IMR-90 (cell line): Measurements from ENCODE around the gene TMEM63A. TPM values are rescaled to one million over a fixed set of nuclear protein-coding genes. Genes with fewer than 3 reads are reported as not detected.

Source experiments
- ATAC-seq: fragments of 200-7000 bp; cut with Tn5 transposase; 2 replicates; pipeline ENCODE4 v1.9.1; 2020; ENCODE audit warnings: low read depth, mild to moderate bottlenecking, moderate library complexity
- BruUV-seq: library from RNA; stranded (reverse); fragments of 400-500 nt; replicated peaks from 2 replicates; lab custom pipeline; 2021; lab: Mats Ljungman, UMichigan
- CTCF ChIA-PET: fragments of 300-600 bp; formaldehyde crosslinking; extraction: SDS; loops from one replicate; lab custom pipeline; 2021; ENCODE audit warnings: antibody characterized with exemption; lab: Yijun Ruan, JAX
- POLR2A ChIA-PET: fragments of 300-600 bp; sonication (Branson Sonifier 250); formaldehyde crosslinking; loops from one replicate; lab custom pipeline; 2022; ENCODE audit warnings: antibody characterized with exemption; ENCODE audit not compliant: unreplicated experiment; lab: Charles Lee
- DNase-seq: peaks from one replicate; pipeline ENCODE4 v3.0.0; 2013
- H2AFZ ChIP-seq: replicated peaks from 2 replicates; pipeline ENCODE3; 2013; ENCODE audit warnings: low read length, mild to moderate bottlenecking; ENCODE audit not compliant: poor library complexity
- H2AK5ac ChIP-seq: 2 replicates; pipeline ENCODE4 v1.6.1; 2013; ENCODE audit warnings: low read depth, low read length, inconsistent platforms
- H2AK9ac ChIP-seq: replicated peaks from 2 replicates; pipeline ENCODE3; 2013; ENCODE audit warnings: mild to moderate bottlenecking, low read depth, low read length, moderate library complexity; ENCODE audit not compliant: poor library complexity
- H2BK120ac ChIP-seq: 2 replicates; pipeline ENCODE4 v1.6.1; 2013; ENCODE audit warnings: low read depth, low read length, inconsistent platforms
- H2BK15ac ChIP-seq: 3 replicates; pipeline ENCODE4 v1.6.1; 2013; ENCODE audit warnings: low read depth, low read length, inconsistent platforms
- H2BK20ac ChIP-seq: 2 replicates; pipeline ENCODE4 v1.6.1; 2013; ENCODE audit warnings: low read depth, mild to moderate bottlenecking, inconsistent platforms, low read length, moderate library complexity
- H2BK5ac ChIP-seq: 2 replicates; pipeline ENCODE4 v1.6.1; 2013; ENCODE audit warnings: mild to moderate bottlenecking, low read depth, low read length, inconsistent platforms; ENCODE audit not compliant: poor library complexity, severe bottlenecking
- H3K14ac ChIP-seq: replicated peaks from 2 replicates; pipeline ENCODE4 v1.6.1; 2013; ENCODE audit warnings: low read depth, low read length, inconsistent platforms
- H3K18ac ChIP-seq: 2 replicates; pipeline ENCODE4 v1.6.1; 2013; ENCODE audit warnings: low read depth, low read length, control low read depth
- H3K23ac ChIP-seq: 2 replicates; pipeline ENCODE4 v1.6.1; 2013; ENCODE audit warnings: low read depth, low read length, inconsistent platforms
- H3K27ac ChIP-seq: 2 replicates; pipeline ENCODE4 v1.5.1; 2013; ENCODE audit warnings: mild to moderate bottlenecking, control low read depth, low read length; ENCODE audit not compliant: insufficient read depth
- H3K27me3 ChIP-seq: 2 replicates; pipeline ENCODE4 v1.6.1; 2013; ENCODE audit warnings: low read length; ENCODE audit not compliant: control insufficient read depth, insufficient read depth
- H3K36me3 ChIP-seq: 2 replicates; pipeline ENCODE4 v1.6.1; 2013; ENCODE audit warnings: low read length, mixed read lengths; ENCODE audit not compliant: control insufficient read depth, insufficient read depth
- H3K4ac ChIP-seq: 2 replicates; pipeline ENCODE4 v1.6.1; 2013; ENCODE audit warnings: low read depth, low read length, inconsistent platforms
- H3K4me1 ChIP-seq: 2 replicates; pipeline ENCODE4 v1.6.1; 2013; ENCODE audit warnings: low read length, mixed read lengths; ENCODE audit not compliant: control insufficient read depth, insufficient read depth
- H3K4me2 ChIP-seq: 2 replicates; pipeline ENCODE4 v1.6.1; 2013; ENCODE audit warnings: low read depth, mild to moderate bottlenecking, control low read depth, low read length, moderate library complexity
- H3K4me3 ChIP-seq: 2 replicates; pipeline ENCODE4 v1.5.1; 2013; ENCODE audit warnings: low read depth, mild to moderate bottlenecking, control low read depth, low read length, moderate library complexity; ENCODE audit not compliant: insufficient read depth
- H3K56ac ChIP-seq: 2 replicates; pipeline ENCODE4 v1.6.1; 2013; ENCODE audit warnings: low read length, inconsistent platforms; ENCODE audit not compliant: insufficient read depth; ENCODE audit errors: extremely low read depth
- H3K79me1 ChIP-seq, 2 experiments: 2 replicates each; pipeline ENCODE4 v1.6.1; 2013; ENCODE audit warnings: low read length in 2 of 2, inconsistent platforms in 1 of 2, low read depth in 1 of 2
- H3K9ac ChIP-seq: 2 replicates; pipeline ENCODE4 v1.6.1; 2013; ENCODE audit warnings: low read depth, low read length, control low read depth
- H3K9me1 ChIP-seq: 2 replicates; pipeline ENCODE4 v1.6.1; 2013; ENCODE audit warnings: low read length, inconsistent platforms; ENCODE audit not compliant: insufficient read depth
- H3K9me3 ChIP-seq: 2 replicates; pipeline ENCODE4 v1.6.1; 2013; ENCODE audit warnings: low read length; ENCODE audit not compliant: control insufficient read depth, insufficient read depth
- H4K20me1 ChIP-seq: 2 replicates; pipeline ENCODE4 v1.6.1; 2013; ENCODE audit warnings: low read length, inconsistent platforms; ENCODE audit not compliant: insufficient read depth
- H4K5ac ChIP-seq: 2 replicates; pipeline ENCODE4 v1.6.1; 2013; ENCODE audit warnings: mild to moderate bottlenecking, low read depth, low read length, control low read depth
- H4K8ac ChIP-seq, 2 experiments: 2 replicates each; pipeline ENCODE4 v1.6.1; 2013; ENCODE audit warnings: low read depth in 2 of 2, low read length in 2 of 2, control low read depth in 1 of 2, inconsistent platforms in 1 of 2
- H4K91ac ChIP-seq: 2 replicates; pipeline ENCODE4 v1.6.1; 2013; ENCODE audit warnings: low read depth, low read length, inconsistent platforms; ENCODE audit not compliant: insufficient read depth
- BHLHE40 ChIP-seq: fragments of 150-350 bp; IDR thresholded peaks from 2 replicates; pipeline ENCODE4 v1.6.1; 2016; ENCODE audit warnings: mild to moderate bottlenecking, low read depth, low read length
- CEBPB ChIP-seq: IDR thresholded peaks from 2 replicates; pipeline ENCODE4 v1.6.1; 2012; ENCODE audit warnings: low read depth, low read length, improper control_type of control experiment
- CHD1 ChIP-seq: IDR thresholded peaks from 2 replicates; pipeline ENCODE4 v1.6.1; 2012; ENCODE audit warnings: low read depth, low read length, improper control_type of control experiment
- FOS ChIP-seq: fragments of 150-350 bp; IDR thresholded peaks from 2 replicates; pipeline ENCODE4 v1.6.1; 2016; ENCODE audit warnings: low read depth, low read length
- MAFK ChIP-seq: IDR thresholded peaks from 2 replicates; pipeline ENCODE4 v1.6.1; 2012; ENCODE audit warnings: low read depth, low read length, improper control_type of control experiment
- MAZ ChIP-seq: IDR thresholded peaks from 2 replicates; pipeline ENCODE4 v1.6.1; 2012; ENCODE audit warnings: low read depth, mild to moderate bottlenecking, low read length, improper control_type of control experiment, moderate library complexity, borderline replicate concordance
- MXI1 ChIP-seq: IDR thresholded peaks from 2 replicates; pipeline ENCODE4 v1.6.1; 2012; ENCODE audit warnings: low read depth, mild to moderate bottlenecking, low read length, moderate library complexity, borderline replicate concordance
- NFE2L2 ChIP-seq: fragments of 150-350 bp; IDR thresholded peaks from 2 replicates; pipeline ENCODE4 v1.6.1; 2016; ENCODE audit warnings: low read depth, mild to moderate bottlenecking, low read length
- POLR2A ChIP-seq: IDR thresholded peaks from 2 replicates; pipeline ENCODE4 v1.6.1; 2012; ENCODE audit warnings: mild to moderate bottlenecking, low read depth, low read length
- RAD21 ChIP-seq: IDR thresholded peaks from 2 replicates; pipeline ENCODE4 v1.6.1; 2012; ENCODE audit warnings: low read length, improper control_type of control experiment
- RCOR1 ChIP-seq: IDR thresholded peaks from 2 replicates; pipeline ENCODE4 v1.6.1; 2012; ENCODE audit warnings: mild to moderate bottlenecking, low read length, improper control_type of control experiment; ENCODE audit not compliant: insufficient replicate concordance
- RFX5 ChIP-seq: IDR thresholded peaks from 2 replicates; pipeline ENCODE4 v1.8.0; 2012; ENCODE audit warnings: low read depth, mild to moderate bottlenecking, low read length, moderate library complexity
- SMC3 ChIP-seq: fragments of 150-350 bp; IDR thresholded peaks from 2 replicates; pipeline ENCODE4 v1.6.1; 2016; ENCODE audit warnings: low read depth, mild to moderate bottlenecking, antibody characterized with exemption, low read length, moderate library complexity
- WGBS, 2 experiments: methylation state at CpG; one replicate each; pipeline versions ENCODE4 v1.1.5 to v1.1.7; 2013; ENCODE audit warnings: missing lambda C conversion rate in 2 of 2; ENCODE audit not compliant: insufficient read length in 1 of 2; ENCODE audit errors: extremely low coverage in 2 of 2; 5-methylcytosine and 5-hydroxymethylcytosine counted together
- dilution Hi-C: fragments of 300-500 bp; cut with HindIII; formaldehyde crosslinking; loops from one replicate; pipeline ENCODE4 v1.14.3; 2018; ENCODE audit warnings: low sequenced_read_pairs; ENCODE audit not compliant: unreplicated experiment
- in situ Hi-C: fragments of 300-500 bp; cut with MboI; formaldehyde crosslinking; loops from 3 replicates; pipeline ENCODE4 v1.14.3; 2019; ENCODE audit warnings: low sequenced_read_pairs, inconsistent platforms, mixed read lengths
- intact Hi-C: fragments of 100-400 bp; cut with micrococcal nuclease; formaldehyde crosslinking; loops from 2 replicates; pipeline ENCODE4 v1.10.0; 2022
- polyA plus RNA-seq, 3 experiments: library from polyadenylated mRNA; depleted of rRNA; stranded (reverse); fragments of >200 nt; gene quantifications; 2 replicates each; pipeline ENCODE4 v1.2.3, GENCODE V29; 2012; ENCODE audit warnings: low replicate concordance in 1 of 3
- total RNA-seq: library from RNA; depleted of rRNA; stranded (reverse); fragments of >200 nt; gene quantifications from 2 replicates; pipeline ENCODE4 v1.2.3, GENCODE V29; 2012
- TF ChIP-seq, protein P1 (sequence below): fragments of 150-350 bp; IDR thresholded peaks from 2 replicates; pipeline ENCODE4 v1.6.1; 2016; ENCODE audit warnings: low read depth, mild to moderate bottlenecking, low read length, moderate library complexity, borderline replicate concordance
- TF ChIP-seq, protein P2 (sequence below): conservative IDR thresholded peaks from 2 replicates; pipeline ENCODE4 v1.5.1; 2012; ENCODE audit warnings: mild to moderate bottlenecking, low read depth, low read length, improper control_type of control experiment
- TF ChIP-seq, protein P3 (sequence below): fragments of 150-350 bp; IDR thresholded peaks from 2 replicates; pipeline ENCODE4 v1.6.1; 2017; ENCODE audit warnings: mild to moderate bottlenecking, antibody characterized with exemption, low read length, low read depth

TMEM63A gene
- total and polyA plus RNA-seq, 2 of the 4 experiments (the other 2 are of a cell fraction): 4.7 to 23.3 TPM

DNA sequence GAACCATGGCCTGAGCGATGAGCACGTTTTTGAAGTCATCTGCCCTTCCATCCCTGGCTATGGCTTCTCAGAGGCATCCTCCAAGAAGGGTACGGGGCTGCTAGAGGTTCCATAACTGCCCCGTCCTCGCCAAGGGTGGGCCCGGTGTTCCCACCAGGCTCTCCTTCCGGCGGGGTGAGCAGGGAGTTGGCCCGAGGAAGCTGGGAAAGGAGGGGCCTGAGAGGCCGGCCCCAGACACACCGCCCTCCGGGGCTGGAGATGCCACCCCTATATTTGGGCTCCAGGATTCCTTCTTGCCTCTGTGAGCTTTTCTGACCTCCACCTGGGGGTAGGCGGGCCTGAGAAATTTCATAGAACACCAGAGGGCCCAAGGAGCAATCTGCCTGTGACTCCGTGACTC is 43.4 kb downstream of the TMEM63A start:
- no peak for DNase-seq
- dilution Hi-C loops (no loop called here), intact Hi-C loops (no loop called here), in situ Hi-C loops (no loop called here)
- Histone ChIP-seq H3K56ac (no peak overlapping the region), H3K36me3 (peaks cover 21% of the 10 kb centered on the region; the same call in 1 of the 2 replicates), H3K79me1 (no peaks in the 10 kb centered on the region), H4K20me1 (no peaks in the 10 kb centered on the region), H2BK5ac (no peak overlapping the region), H3K14ac (no peak overlapping the region), H4K8ac (no peak overlapping the region), H3K27me3 (no peaks in the 10 kb centered on the region), H2BK15ac (no peak overlapping the region), H4K5ac (no peak overlapping the region), H3K23ac (no peak overlapping the region), H3K9me1 (peaks cover 5% of the 10 kb centered on the region; the same call in 1 of the 2 replicates), H2AK5ac (no peak overlapping the region), H4K91ac (no peak overlapping the region), H2AFZ (no peak overlapping the region), H3K9ac (no peak overlapping the region), H3K4me2 (no peak overlapping the region), H3K4me3 (no peak overlapping the region), H3K4me1 (peaks cover 4% of the 10 kb centered on the region; the same call in 1 of the 2 replicates), H3K4ac (no peak overlapping the region), H3K18ac (no peak overlapping the region), H2BK120ac (no peak overlapping the region), H2BK20ac (no peak overlapping the region), H3K9me3 (no peaks in the 10 kb centered on the region), H3K27ac (no peak overlapping the region), H2AK9ac (no peak overlapping the region)
- BruUV-seq: no TSS peak
- ChIA-PET POLR2A (no interaction called here), CTCF (no interaction called here)
- 93% methylated on average over 11 of the region's 14 CpGs; no CpG with 5 or more reads in 1 of the 2 experiments for WGBS, 2 experiments
- TF ChIP-seq, protein P1, sequence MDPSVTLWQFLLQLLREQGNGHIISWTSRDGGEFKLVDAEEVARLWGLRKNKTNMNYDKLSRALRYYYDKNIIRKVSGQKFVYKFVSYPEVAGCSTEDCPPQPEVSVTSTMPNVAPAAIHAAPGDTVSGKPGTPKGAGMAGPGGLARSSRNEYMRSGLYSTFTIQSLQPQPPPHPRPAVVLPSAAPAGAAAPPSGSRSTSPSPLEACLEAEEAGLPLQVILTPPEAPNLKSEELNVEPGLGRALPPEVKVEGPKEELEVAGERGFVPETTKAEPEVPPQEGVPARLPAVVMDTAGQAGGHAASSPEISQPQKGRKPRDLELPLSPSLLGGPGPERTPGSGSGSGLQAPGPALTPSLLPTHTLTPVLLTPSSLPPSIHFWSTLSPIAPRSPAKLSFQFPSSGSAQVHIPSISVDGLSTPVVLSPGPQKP: no peak
- no peak for TF ChIP-seq MAZ
- TF ChIP-seq RAD21: no peak
- TF ChIP-seq SMC3: no peak
- TF ChIP-seq FOS: no peak
- no peak for TF ChIP-seq RCOR1
- TF ChIP-seq NFE2L2: no peak
- no peak for TF ChIP-seq MXI1
- TF ChIP-seq POLR2A: no peak
- TF ChIP-seq, protein P2, sequence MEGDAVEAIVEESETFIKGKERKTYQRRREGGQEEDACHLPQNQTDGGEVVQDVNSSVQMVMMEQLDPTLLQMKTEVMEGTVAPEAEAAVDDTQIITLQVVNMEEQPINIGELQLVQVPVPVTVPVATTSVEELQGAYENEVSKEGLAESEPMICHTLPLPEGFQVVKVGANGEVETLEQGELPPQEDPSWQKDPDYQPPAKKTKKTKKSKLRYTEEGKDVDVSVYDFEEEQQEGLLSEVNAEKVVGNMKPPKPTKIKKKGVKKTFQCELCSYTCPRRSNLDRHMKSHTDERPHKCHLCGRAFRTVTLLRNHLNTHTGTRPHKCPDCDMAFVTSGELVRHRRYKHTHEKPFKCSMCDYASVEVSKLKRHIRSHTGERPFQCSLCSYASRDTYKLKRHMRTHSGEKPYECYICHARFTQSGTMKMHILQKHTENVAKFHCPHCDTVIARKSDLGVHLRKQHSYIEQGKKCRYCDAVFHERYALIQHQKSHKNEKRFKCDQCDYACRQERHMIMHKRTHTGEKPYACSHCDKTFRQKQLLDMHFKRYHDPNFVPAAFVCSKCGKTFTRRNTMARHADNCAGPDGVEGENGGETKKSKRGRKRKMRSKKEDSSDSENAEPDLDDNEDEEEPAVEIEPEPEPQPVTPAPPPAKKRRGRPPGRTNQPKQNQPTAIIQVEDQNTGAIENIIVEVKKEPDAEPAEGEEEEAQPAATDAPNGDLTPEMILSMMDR: no peak
- TF ChIP-seq, protein P3, sequence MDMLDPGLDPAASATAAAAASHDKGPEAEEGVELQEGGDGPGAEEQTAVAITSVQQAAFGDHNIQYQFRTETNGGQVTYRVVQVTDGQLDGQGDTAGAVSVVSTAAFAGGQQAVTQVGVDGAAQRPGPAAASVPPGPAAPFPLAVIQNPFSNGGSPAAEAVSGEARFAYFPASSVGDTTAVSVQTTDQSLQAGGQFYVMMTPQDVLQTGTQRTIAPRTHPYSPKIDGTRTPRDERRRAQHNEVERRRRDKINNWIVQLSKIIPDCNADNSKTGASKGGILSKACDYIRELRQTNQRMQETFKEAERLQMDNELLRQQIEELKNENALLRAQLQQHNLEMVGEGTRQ: no peak
- TF ChIP-seq BHLHE40: no peak
- TF ChIP-seq CHD1: no peak
- TF ChIP-seq RFX5: no peak
- TF ChIP-seq MAFK: no peak
- no peak for TF ChIP-seq CEBPB
- ATAC-seq: no peak
